DMS114 treated with DMSO at 0.1 percent for 48 hours (cell line): ENCODE data around the gene PIK3R5.

ENCODE experiments used
- DNase-seq: peaks from one replicate; lab custom pipeline; 2025; ENCODE audit not compliant: unreplicated experiment; lab: John Stamatoyannopoulos, UW

PIK3R5 gene

DNA sequence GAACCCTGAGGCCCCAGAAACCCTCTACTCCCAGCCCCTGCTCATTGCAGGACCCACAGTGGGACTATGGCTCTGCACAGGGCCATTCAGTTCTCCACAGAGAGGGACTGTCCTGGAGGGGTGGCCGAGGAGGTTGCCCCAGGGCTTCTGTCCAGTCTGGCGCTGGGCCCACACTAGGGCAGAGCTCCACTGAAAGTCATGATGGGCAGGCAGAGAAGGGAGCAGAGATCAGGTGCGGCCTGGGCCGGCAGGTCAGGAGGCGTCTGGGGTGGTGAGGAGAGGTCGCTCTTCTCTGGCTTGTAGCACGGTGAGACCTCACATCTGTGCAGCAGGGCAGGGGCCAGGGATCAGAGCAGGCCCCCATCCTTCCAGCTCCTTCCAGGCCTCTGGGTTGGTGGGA is 85.0 kb downstream of the PIK3R5 start:
- no peak for DNase-seq

GRCh38 chr17:8879410-8879809 is 86.1 kb downstream of the PIK3R5 start:
- no peak for DNase-seq

DNA sequence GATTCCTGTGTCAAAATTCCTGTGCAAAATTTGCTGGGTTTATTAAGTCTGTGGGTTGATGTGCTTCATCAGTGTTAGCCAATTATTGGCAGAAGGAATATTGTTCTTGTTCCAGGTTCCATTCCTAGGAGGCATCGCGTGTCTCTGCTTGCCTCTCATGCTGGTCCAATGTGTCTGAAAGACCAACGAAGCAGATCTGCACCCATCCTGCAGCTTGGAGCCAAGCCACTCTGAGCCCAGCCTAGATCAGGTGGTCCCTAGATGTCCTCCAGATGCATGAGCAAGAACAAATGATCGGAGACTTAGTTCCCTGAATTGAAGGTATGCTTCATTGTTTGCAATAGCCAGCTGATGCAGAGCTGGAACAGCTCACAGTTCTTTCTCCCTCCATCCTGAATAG is 87.5 kb downstream of the PIK3R5 start:
- DNase-seq: no peak

GRCh38 chr17:8875957-8876356 is 89.5 kb downstream of the PIK3R5 start:
- no peak for DNase-seq

DNA sequence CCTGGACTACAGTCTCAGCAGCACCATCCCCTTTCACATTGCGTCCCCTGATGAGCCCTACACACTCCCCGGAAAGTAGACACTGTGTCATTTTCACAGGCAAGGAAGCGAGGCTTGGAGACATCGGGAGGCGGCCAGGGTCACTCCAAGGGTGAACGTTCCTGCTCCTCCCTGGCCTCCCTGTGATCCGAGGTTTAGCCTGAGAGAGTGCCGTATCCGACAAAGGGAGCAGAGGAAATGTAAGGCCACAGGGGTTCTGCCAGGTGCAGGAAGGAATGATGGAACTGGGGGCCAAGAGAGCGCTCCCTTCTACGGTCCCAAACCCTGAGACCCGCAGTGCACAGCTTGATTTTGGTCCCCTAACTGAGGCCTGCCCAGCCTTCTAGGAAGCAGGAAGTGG is 90.1 kb downstream of the PIK3R5 start:
- DNase-seq: no peak

- no peak for DNase-seq
Observed at GRCh38 chr17:8873801-8874715, 91.4 kb downstream of the PIK3R5 start.

GRCh38 chr17:8872705-8873435 is 92.6 kb downstream of the PIK3R5 start:
- DNase-seq: no peak

DNA sequence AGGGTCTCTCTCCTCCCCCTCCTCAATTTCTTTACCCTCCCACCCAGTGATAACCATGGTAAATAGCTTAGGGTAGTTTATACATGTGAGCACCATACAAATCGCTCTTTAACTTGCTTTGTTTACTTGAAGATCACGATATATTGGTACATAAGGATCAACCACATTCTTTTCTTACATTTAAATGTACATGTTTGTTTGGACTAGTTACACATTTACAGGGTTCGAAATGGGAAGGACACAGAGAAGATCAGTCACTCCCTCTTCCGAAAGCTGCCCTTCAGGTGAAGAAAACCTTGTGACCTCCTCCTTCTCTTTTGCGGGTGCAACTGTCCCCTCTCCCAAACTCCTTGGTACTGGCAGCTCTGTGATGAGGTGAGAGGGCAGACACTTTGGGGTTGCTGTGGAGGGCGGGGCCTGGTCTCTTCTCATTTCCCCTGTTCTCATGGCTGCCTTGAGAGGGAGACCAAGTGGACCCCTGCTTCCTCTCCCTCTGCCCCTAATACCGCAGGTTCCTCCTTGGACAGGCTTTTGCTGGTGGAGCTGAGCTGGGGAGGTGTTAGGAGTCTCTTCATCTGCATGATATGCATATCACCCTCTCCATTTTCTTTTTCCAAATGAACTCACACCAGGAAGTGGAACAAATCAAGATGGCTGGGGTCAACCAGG is 93.3 kb downstream of the PIK3R5 start:
- no peak for DNase-seq

- DNase-seq: no peak
Observed at GRCh38 chr17:8871081-8871581, 94.4 kb downstream of the PIK3R5 start.

GRCh38 chr17:8870406-8871040 is 95.0 kb downstream of the PIK3R5 start:
- DNase-seq: no peak

- DNase-seq: no peak
Observed at GRCh38 chr17:8869114-8869815, 96.2 kb downstream of the PIK3R5 start.

- DNase-seq: no peak
Observed at GRCh38 chr17:8868529-8868951, 97.0 kb downstream of the PIK3R5 start.

DNA sequence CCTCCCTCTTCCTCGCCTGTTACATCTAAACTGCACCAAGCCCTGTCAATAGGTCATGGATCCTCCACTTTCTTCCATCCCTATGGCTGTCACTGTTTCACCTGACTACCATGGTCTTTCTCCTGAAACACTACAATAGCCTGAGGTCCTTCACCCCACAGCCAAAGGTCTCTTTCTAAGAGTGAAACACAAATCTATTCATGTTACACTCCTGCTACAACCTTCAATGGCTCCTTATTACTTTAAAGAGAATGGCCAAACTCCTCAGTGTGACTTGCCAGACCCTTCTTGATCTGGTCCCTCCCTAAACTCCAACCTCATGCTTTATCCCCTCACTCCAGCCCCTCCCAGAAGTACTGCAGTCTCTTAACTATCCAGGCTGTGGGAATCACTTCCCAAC is 97.4 kb downstream of the PIK3R5 start:
- DNase-seq: no peak

DNA sequence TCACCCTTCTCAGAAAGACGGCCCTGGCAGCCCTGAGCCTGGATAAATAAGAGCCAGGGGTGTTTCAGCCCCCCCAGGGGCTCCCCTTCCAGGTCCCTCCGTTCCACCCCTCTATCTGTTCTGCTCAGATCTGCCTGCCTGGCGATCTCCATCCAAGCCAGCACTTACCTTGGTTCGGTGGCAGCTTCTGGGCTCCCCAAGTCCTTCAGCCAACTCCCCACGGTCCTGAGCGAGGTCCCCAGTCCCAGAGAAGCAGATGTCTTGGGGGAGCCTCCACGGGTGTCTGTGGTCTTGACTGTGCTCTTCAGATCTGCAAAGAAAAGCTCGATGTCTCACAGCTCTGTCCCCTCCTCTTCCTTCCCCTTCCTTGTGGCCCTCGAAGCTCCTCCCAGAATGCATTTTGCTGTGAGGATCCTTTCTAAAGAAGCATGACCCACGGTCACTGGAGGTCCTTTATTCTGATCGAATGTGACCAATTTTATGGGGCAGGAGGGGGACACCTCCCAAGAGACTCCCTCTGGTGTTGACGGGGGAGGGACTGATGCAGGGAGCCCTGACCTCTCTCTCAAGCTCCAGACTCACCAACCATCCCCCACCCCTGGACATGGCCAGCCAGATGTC is 98.0 kb downstream of the PIK3R5 start, which contains the start of gene PIK3R6:
Gene PIK3R6, minus strand, starts transcription at position 314 of the 621 bp plus-strand sequence. CDS start 17,880 bp downstream, outside the sequence.
- no peak for DNase-seq

DNA sequence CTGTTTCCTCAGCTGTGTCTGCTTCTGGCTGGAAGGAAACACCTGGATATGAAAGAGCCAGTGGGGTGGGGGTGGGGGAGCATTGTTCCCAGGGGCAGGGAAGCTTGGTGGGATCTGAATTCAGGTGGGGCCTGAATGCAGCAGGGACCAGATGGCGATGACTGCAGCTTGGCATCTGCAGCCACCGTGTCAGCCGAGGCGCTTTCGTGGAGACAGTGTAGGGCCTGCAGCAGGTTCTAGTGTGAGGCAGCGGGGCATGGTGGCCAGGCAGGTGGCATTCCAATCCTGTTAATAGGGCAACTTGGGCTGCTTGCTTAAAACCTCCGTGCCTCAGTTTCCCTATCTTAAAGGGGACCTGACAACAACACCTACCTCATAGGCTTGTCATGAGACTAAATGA is 99.7 kb downstream of the PIK3R5 start:
- no peak for DNase-seq

DNA sequence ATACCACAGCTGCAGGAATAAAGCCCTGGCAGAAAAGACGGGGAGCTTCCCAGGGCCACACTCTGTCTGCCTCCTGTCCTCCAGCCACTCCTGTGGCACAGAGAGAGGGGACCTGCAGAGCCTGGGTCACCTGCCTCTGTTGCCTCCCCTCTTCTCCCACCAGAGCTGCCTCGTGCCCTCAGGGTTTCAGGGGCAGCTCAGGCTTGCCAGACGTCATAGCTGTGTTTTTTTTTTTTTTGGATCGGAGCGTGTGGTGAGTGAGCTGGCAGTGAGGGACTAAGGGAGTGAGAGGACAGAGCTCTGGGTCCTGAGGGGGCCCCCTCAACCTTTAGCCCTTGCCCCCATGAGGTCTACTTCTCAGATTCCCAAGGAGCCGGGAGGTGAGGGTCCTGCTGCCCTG is 100.1 kb downstream of the PIK3R5 start:
- DNase-seq: no peak

- DNase-seq: no peak
Observed at GRCh38 chr17:8862213-8863056, 103.1 kb downstream of the PIK3R5 start.

DNA sequence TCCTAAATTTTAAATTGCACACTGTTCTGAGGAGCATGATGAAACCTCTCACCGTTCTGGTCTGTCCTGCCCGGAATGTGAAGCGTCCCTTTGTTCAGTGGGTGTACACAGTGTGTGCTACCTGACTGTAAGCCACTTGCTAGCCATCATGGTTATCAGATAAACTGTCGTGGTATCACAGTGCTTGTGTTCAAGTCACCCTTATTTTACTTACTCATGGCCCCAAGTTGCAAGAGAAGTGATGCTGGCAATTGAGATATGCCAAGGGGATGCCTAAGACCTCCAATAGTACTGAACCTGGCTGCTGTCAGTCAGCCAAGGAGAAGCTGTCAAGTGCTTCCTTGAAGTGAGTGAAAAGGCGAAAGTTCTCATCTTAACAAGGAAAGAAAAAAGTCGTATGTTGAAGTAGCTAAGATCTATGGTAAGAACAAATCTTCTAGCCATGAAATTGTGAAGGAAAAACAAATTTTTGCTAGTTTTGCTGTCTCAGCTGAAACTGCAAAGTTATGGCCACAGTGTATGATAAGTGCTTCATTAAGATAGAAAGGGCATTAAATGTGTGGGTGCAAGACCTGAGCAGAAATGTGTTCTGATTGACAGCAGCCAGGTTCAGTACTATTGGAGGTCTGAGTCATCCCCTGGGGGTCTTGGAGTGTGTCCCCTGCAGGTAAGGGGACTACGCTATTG is 103.9 kb downstream of the PIK3R5 start:
- no peak for DNase-seq
